H9 (cell line): ENCODE data around the gene OOSP3. TPM values are rescaled to one million over a fixed set of nuclear protein-coding genes. Genes with fewer than 3 reads are reported as not detected.

Source experiments
- DNase-seq: peaks from one replicate; pipeline ENCODE4 v3.0.0-alpha.2; 2017
- H2AFZ ChIP-seq: one replicate; pipeline ENCODE4 v1.6.1; 2013; ENCODE audit warnings: mild to moderate bottlenecking, low read length, control low read depth, moderate library complexity
- H2AK5ac ChIP-seq: 2 replicates; pipeline ENCODE4 v1.6.1; 2013; ENCODE audit warnings: low read length, control low read depth, mixed read lengths; ENCODE audit not compliant: insufficient read length
- H2BK120ac ChIP-seq: one replicate; pipeline ENCODE4 v1.6.1; 2013; ENCODE audit warnings: low read depth, mild to moderate bottlenecking, low read length, control low read depth, inconsistent platforms; ENCODE audit not compliant: poor library complexity, severe bottlenecking
- H2BK12ac ChIP-seq: 2 replicates; pipeline ENCODE4 v1.6.1; 2013; ENCODE audit warnings: low read length, control low read depth, mixed read lengths, low read depth; ENCODE audit not compliant: insufficient read length
- H2BK15ac ChIP-seq: 2 replicates; pipeline ENCODE4 v1.6.1; 2013; ENCODE audit warnings: low read depth, low read length, control low read depth
- H2BK20ac ChIP-seq: one replicate; pipeline ENCODE4 v1.6.1; 2013; ENCODE audit warnings: low read depth, mild to moderate bottlenecking, low read length, control low read depth, inconsistent platforms; ENCODE audit not compliant: poor library complexity, severe bottlenecking
- H2BK5ac ChIP-seq: 2 replicates; pipeline ENCODE4 v1.6.1; 2013; ENCODE audit warnings: low read length, control low read depth, mixed read lengths; ENCODE audit not compliant: insufficient read length
- H3K14ac ChIP-seq: 2 replicates; pipeline ENCODE4 v1.6.1; 2013; ENCODE audit warnings: low read length, control low read depth; ENCODE audit not compliant: insufficient read depth
- H3K18ac ChIP-seq: 2 replicates; pipeline ENCODE4 v1.6.1; 2013; ENCODE audit warnings: low read depth, mild to moderate bottlenecking, mixed read lengths, low read length, control low read depth; ENCODE audit not compliant: insufficient read length
- H3K23ac ChIP-seq: 2 replicates; pipeline ENCODE4 v1.6.1; 2013; ENCODE audit warnings: low read length, control low read depth, mixed read lengths, low read depth; ENCODE audit not compliant: insufficient read length
- H3K23me2 ChIP-seq: 2 replicates; pipeline ENCODE4 v1.6.1; 2013; ENCODE audit warnings: low read depth, mild to moderate bottlenecking, mixed read lengths, low read length, control low read depth; ENCODE audit not compliant: insufficient read length, poor library complexity, severe bottlenecking
- H3K27ac ChIP-seq: 2 replicates; pipeline ENCODE4 v1.5.1; 2013; ENCODE audit warnings: low read length, control low read depth, mixed read lengths, low read depth; ENCODE audit not compliant: insufficient read length
- H3K27me3 ChIP-seq: 2 replicates; pipeline ENCODE4 v1.6.1; 2013; ENCODE audit warnings: low read length, control low read depth, inconsistent platforms; ENCODE audit not compliant: insufficient read depth
- H3K4ac ChIP-seq: 2 replicates; pipeline ENCODE4 v1.6.1; 2013; ENCODE audit warnings: low read depth, mild to moderate bottlenecking, control low read depth, inconsistent platforms, low read length, moderate library complexity
- H3K4me1 ChIP-seq: 2 replicates; pipeline ENCODE4 v1.6.1; 2013; ENCODE audit warnings: low read length, control low read depth, inconsistent platforms; ENCODE audit not compliant: insufficient read depth
- H3K4me2 ChIP-seq: 2 replicates; pipeline ENCODE4 v1.6.1; 2013; ENCODE audit warnings: low read length, control low read depth, mixed read lengths; ENCODE audit not compliant: insufficient read length, insufficient read depth
- H3K56ac ChIP-seq: 2 replicates; pipeline ENCODE4 v1.6.1; 2013; ENCODE audit warnings: low read depth, mild to moderate bottlenecking, mixed read lengths, low read length, control low read depth; ENCODE audit not compliant: insufficient read length
- H3K79me1 ChIP-seq: 2 replicates; pipeline ENCODE4 v1.6.1; 2013; ENCODE audit warnings: low read depth, mild to moderate bottlenecking, moderate library complexity, low read length, control low read depth, inconsistent platforms; ENCODE audit not compliant: insufficient read depth, poor library complexity, severe bottlenecking
- H3K79me2 ChIP-seq: 2 replicates; pipeline ENCODE4 v1.6.1; 2013; ENCODE audit warnings: low read length, control low read depth, inconsistent platforms; ENCODE audit not compliant: insufficient read depth
- H3K9ac ChIP-seq: 2 replicates; pipeline ENCODE4 v1.6.1; 2013; ENCODE audit warnings: low read length, control low read depth, mixed read lengths; ENCODE audit not compliant: insufficient read length; ENCODE audit errors: extremely low read depth
- H3K9me3 ChIP-seq: one replicate; pipeline ENCODE4 v1.6.1; 2013; ENCODE audit warnings: low read depth, low read length, inconsistent platforms; ENCODE audit not compliant: control insufficient read depth
- H3T11ph ChIP-seq: one replicate; pipeline ENCODE4 v1.6.1; 2013; ENCODE audit warnings: mild to moderate bottlenecking, low read length, control low read depth, inconsistent platforms
- H4K20me1 ChIP-seq: one replicate; pipeline ENCODE4 v1.6.1; 2013; ENCODE audit not compliant: control insufficient read depth, insufficient read length, insufficient read depth
- H4K5ac ChIP-seq: 2 replicates; pipeline ENCODE4 v1.6.1; 2013; ENCODE audit warnings: low read depth, mild to moderate bottlenecking, mixed read lengths, low read length, control low read depth; ENCODE audit not compliant: insufficient read length
- H4K8ac ChIP-seq: replicated peaks from 2 replicates; pipeline ENCODE4 v1.6.1; 2013; ENCODE audit warnings: low read length, control low read depth, mixed read lengths, low read depth; ENCODE audit not compliant: insufficient read length
- H4K91ac ChIP-seq: 2 replicates; pipeline ENCODE4 v1.6.1; 2013; ENCODE audit warnings: low read depth, mild to moderate bottlenecking, moderate library complexity, mixed read lengths, low read length, control low read depth; ENCODE audit not compliant: insufficient read length
- H3K27ac Mint-ChIP-seq, 3 experiments: 2 replicates in 2 of 3; 3 replicates in 1 of 3; pipeline ENCODE4 v1.8.0; 2020 to 2021; ENCODE audit warnings: mixed read lengths in 3 of 3, mild to moderate bottlenecking in 1 of 3, moderate library complexity in 1 of 3
- H3K27me3 Mint-ChIP-seq: 2 replicates; pipeline ENCODE4 v1.8.0; 2021; ENCODE audit warnings: low read depth, mild to moderate bottlenecking, moderate library complexity, mixed read lengths
- H3K36me3 Mint-ChIP-seq, 3 experiments: 2 replicates in 2 of 3; 3 replicates in 1 of 3; pipeline ENCODE4 v1.8.0; 2020 to 2021; ENCODE audit warnings: low read depth in 3 of 3, mixed read lengths in 3 of 3; ENCODE audit not compliant: insufficient read depth in 1 of 3
- H3K4me1 Mint-ChIP-seq, 2 experiments: 2 replicates each; pipeline ENCODE4 v1.8.0; 2020; ENCODE audit warnings: mixed read lengths in 2 of 2
- H3K4me3 Mint-ChIP-seq, 2 experiments: 2 replicates in 1 of 2; 3 replicates in 1 of 2; pipeline ENCODE4 v1.8.0; 2020 to 2021; ENCODE audit warnings: mild to moderate bottlenecking in 2 of 2, mixed read lengths in 2 of 2, moderate library complexity in 1 of 2
- H3K9me3 Mint-ChIP-seq, 2 experiments: 2 replicates in 1 of 2; 3 replicates in 1 of 2; pipeline ENCODE4 v1.8.0; 2020; ENCODE audit warnings: mild to moderate bottlenecking in 2 of 2, mixed read lengths in 2 of 2, moderate library complexity in 1 of 2
- WGBS: extraction: QIAGEN DNeasy Blood & Tissue Kit; methylation state at CpG from one replicate; pipeline ENCODE4 v1.1.7; 2013; ENCODE audit warnings: missing lambda C conversion rate, low lambda C conversion rate, mixed read lengths; ENCODE audit not compliant: insufficient read length; ENCODE audit errors: extremely low coverage; 5-methylcytosine and 5-hydroxymethylcytosine counted together
- total RNA-seq: library from RNA; stranded (reverse); gene quantifications from 2 replicates; pipeline ENCODE4 v1.2.1, GENCODE V29; 2021
- TF ChIP-seq, protein P1 (sequence below): fragments of 200-600 bp; sonication (generic); conservative IDR thresholded peaks from 3 replicates; pipeline ENCODE4 v1.8.0; 2021; ENCODE audit warnings: antibody characterized with exemption, mild to moderate bottlenecking

Gene OOSP3
- total RNA-seq, 1 experiment from 2014 or later, result not detected

DNA sequence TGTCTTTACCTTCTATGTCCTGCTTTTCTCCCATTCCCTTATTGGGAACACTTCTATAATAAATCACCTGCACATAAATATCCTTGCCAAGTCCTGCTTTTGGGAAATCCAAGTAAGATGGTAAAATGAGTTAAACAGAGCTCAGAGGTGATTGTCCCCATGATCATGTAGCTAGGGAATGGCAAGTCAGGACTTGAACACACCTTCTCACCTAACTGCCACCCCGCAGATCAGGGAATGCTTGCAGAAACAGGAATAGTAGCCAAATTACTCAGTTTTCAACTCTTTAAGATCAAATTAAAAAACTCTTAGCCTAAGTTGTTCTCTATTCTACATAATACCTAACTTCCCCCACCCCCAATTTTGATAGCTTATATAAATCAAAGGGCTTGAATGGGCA lies 16.0 kb downstream of the OOSP3 start:
- peaks cover 3 to 6% (median 5%) of the 10 kb centered on the region in 3 experiments; a peak in 6 of 7 replicates for H3K36me3 Mint-ChIP-seq
- Histone ChIP-seq H3K9me3 (no peaks in the 10 kb centered on the region), H2BK120ac (no peak overlapping the region), H3K23me2 (peaks cover 2% of the 10 kb centered on the region), H3K4me2 (no peak overlapping the region), H3K23ac (no peak overlapping the region), H3K56ac (no peak overlapping the region), H3K79me1 (no peaks in the 10 kb centered on the region), H4K91ac (no peak overlapping the region), H2AK5ac (no peak overlapping the region), H3T11ph (no peak overlapping the region), H4K20me1 (no peaks in the 10 kb centered on the region), H2BK12ac (no peak overlapping the region), H3K27ac (no peak overlapping the region), H4K8ac (no peak overlapping the region), H4K5ac (no peak overlapping the region), H3K9ac (no peak overlapping the region), H3K27me3 (no peaks in the 10 kb centered on the region), H3K4ac (no peak overlapping the region), H2AFZ (no peak overlapping the region), H2BK5ac (no peak overlapping the region), H3K18ac (no peak overlapping the region), H3K14ac (no peak overlapping the region), H2BK15ac (no peak overlapping the region), H3K79me2 (no peaks in the 10 kb centered on the region), H3K4me1 (no peaks in the 10 kb centered on the region; the same call in 1 of the 2 replicates), H2BK20ac (no peak overlapping the region)
- H3K27ac Mint-ChIP-seq, result no peak overlapping the region
- peaks cover 5 to 6% of the 10 kb centered on the region in 2 experiments; a peak in 4 of 5 replicates for H3K9me3 Mint-ChIP-seq
- DNase-seq, result no peak
- TF ChIP-seq, protein P1, sequence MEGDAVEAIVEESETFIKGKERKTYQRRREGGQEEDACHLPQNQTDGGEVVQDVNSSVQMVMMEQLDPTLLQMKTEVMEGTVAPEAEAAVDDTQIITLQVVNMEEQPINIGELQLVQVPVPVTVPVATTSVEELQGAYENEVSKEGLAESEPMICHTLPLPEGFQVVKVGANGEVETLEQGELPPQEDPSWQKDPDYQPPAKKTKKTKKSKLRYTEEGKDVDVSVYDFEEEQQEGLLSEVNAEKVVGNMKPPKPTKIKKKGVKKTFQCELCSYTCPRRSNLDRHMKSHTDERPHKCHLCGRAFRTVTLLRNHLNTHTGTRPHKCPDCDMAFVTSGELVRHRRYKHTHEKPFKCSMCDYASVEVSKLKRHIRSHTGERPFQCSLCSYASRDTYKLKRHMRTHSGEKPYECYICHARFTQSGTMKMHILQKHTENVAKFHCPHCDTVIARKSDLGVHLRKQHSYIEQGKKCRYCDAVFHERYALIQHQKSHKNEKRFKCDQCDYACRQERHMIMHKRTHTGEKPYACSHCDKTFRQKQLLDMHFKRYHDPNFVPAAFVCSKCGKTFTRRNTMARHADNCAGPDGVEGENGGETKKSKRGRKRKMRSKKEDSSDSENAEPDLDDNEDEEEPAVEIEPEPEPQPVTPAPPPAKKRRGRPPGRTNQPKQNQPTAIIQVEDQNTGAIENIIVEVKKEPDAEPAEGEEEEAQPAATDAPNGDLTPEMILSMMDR, result no peak
- no peak overlapping the region for H3K4me3 Mint-ChIP-seq
- WGBS, result no CpG with 5 or more reads among the region's 1 CpG
- H3K27me3 Mint-ChIP-seq, result no peaks in the 10 kb centered on the region; the same call in 1 of the 2 replicates
- H3K4me1 Mint-ChIP-seq, result peaks cover 19 to 20% of the 10 kb centered on the region in 2 experiments
